ENCODE results near the gene ATXN1.

ATXN1 gene

GRCh38 chr6:16427124-16427523, 334.1 kb downstream of the ATXN1 start (continued):
- TF ChIP-seq ZNF76 (tag by site-specific recombination; IDR thresholded peaks at IDR 0.05; ENCODE audit: borderline replicate concordance, low read depth) = no peak
- TF ChIP-seq ZNF560 (tag by site-specific recombination; IDR thresholded peaks at IDR 0.05; ENCODE audit: borderline replicate concordance) = no peak

DNA sequence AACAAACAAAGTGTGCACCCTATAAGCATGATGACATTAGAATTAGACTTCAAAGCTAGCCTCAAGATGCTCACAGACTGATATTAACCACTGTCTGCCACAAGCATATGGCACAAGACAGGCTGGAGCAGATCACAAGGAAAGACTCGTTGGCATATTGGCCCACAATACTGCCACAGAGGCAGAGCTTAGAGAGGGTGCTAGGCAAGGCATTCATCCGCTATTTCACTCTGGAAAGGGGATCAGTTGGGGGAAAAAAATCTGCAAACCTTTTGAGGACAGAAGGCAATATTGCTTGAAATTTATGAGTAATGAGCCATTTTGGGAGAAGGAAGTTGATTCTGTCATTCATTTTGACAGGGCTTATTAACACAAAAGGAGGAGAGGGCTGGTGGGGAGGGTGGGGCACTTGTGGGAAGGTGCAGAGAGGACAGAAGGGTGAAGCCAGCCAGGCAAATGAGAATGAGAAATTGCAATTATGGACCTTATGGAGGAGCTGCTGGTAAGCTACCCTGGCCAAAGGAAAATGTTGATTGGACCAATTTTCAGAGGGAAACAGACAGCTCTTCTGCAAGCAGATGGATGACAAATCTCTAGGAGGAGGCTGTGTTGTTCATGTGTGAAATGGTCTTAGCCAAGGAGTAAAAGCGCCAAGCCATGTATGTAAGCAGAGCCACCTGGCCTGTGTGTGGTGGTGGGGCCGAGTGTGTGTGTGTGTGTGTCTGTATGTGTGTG, 335.2 kb downstream of the ATXN1 start:
- POLR2A ChIA-PET = no interaction called here
- Histone ChIP-seq H3K4me3 (ENCODE audit: low read depth, low read length) (no peak overlapping the region), H3K27ac (ENCODE audit: extremely low read depth, low read depth, low read length) (no peak overlapping the region), H3K36me3 (ENCODE audit: control insufficient read depth in 2 of 2, insufficient read depth in 1 of 2, low read length in 2 of 2) (no peaks in the 10 kb centered on the region), H3K9me3 (ENCODE audit: control insufficient read depth, insufficient read depth, low read depth, low read length) (no peaks in the 10 kb centered on the region), H3K4me1 (ENCODE audit: control insufficient read depth, insufficient read depth, low read length) (peaks cover 9% of the 10 kb centered on the region)
- TF ChIP-seq ZNF157 (tag by site-specific recombination; IDR thresholded peaks at IDR 0.05) (no peak), ZNF747 (tag by site-specific recombination; IDR thresholded peaks at IDR 0.05) (no peak), ZNF514 (tag by site-specific recombination; IDR thresholded peaks at IDR 0.05) (no peak), ZFHX2 (tag by site-specific recombination; conservative IDR thresholded peaks at IDR 0.05) (no peak)
- CTCF ChIA-PET = interaction anchor here (0.6 kb wide), 2 partner anchors 88 to 286 kb away, joined by 3 read pairs; no protein-coding TSS in a partner anchor

- Histone ChIP-seq H3K4me3 (ENCODE audit: low read depth, low read length) (no peak overlapping the region), H3K9me3 (ENCODE audit: control insufficient read depth, insufficient read depth, low read depth, low read length) (no peaks in the 10 kb centered on the region), H3K4me1 (ENCODE audit: control insufficient read depth, insufficient read depth, low read length) (peaks cover 15% of the 10 kb centered on the region; the same call in 1 of the 2 replicates), H3K36me3 (ENCODE audit: control insufficient read depth in 2 of 2, insufficient read depth in 1 of 2, low read length in 2 of 2) (no peaks in the 10 kb centered on the region), H3K27ac (ENCODE audit: extremely low read depth, low read depth, low read length) (no peak overlapping the region)
- POLR2A ChIA-PET = no interaction called here
- CTCF ChIA-PET = interaction anchor here (0.5 kb wide), 1 partner anchor 288 kb away, joined by 3 read pairs; no protein-coding TSS in a partner anchor
- TF ChIP-seq KLF7 (tag by site-specific recombination; IDR thresholded peaks at IDR 0.05; ENCODE audit: borderline replicate concordance) = no peak
- TF ChIP-seq ZNF48 (tag by site-specific recombination; IDR thresholded peaks at IDR 0.05) = no peak
- TF ChIP-seq SP2 (tag by site-specific recombination; IDR thresholded peaks at IDR 0.05) = no peak
These were observed 339.7 kb downstream of the ATXN1 start for GRCh38 chr6:16421462-16421960.

- Histone ChIP-seq H3K27ac (ENCODE audit: extremely low read depth, low read depth, low read length) (no peak overlapping the region), H3K4me1 (ENCODE audit: control insufficient read depth, insufficient read depth, low read length) (peaks cover 15% of the 10 kb centered on the region; the same call in 1 of the 2 replicates), H3K36me3 (ENCODE audit: control insufficient read depth in 2 of 2, insufficient read depth in 1 of 2, low read length in 2 of 2) (no peaks in the 10 kb centered on the region), H3K9me3 (ENCODE audit: control insufficient read depth, insufficient read depth, low read depth, low read length) (no peaks in the 10 kb centered on the region), H3K4me3 (ENCODE audit: low read depth, low read length) (no peak overlapping the region)
- ChIA-PET CTCF (interaction anchor here (0.5 to 1.1 kb wide), 3 partner anchors 11 to 288 kb away, joined by 3 to 5 read pairs (median 4); no protein-coding TSS in a partner anchor), POLR2A (no interaction called here)
- TF ChIP-seq ZNF558 (tag by site-specific recombination; IDR thresholded peaks at IDR 0.05) (no peak), ZBTB1 (tag by site-specific recombination; IDR thresholded peaks at IDR 0.05) (no peak), ZBTB17 (tag by site-specific recombination; IDR thresholded peaks at IDR 0.05) (peak; percentile 53; the same call in 1 of the 2 replicates), PRDM4 (tag by site-specific recombination; IDR thresholded peaks at IDR 0.05) (peak; percentile 85), ZNF138 (tag by site-specific recombination; IDR thresholded peaks at IDR 0.05; ENCODE audit: borderline replicate concordance) (no peak), GLI4 (tag by site-specific recombination; IDR thresholded peaks at IDR 0.05) (no peak), ZNF426 (tag by site-specific recombination; IDR thresholded peaks at IDR 0.05) (no peak), ZNF274 (IDR thresholded peaks at IDR 0.05; ENCODE audit: low read length) (no peak), ZNF274 (tag by site-specific recombination; IDR thresholded peaks at IDR 0.05; ENCODE audit: borderline replicate concordance) (no peak), ZNF600 (tag by site-specific recombination; IDR thresholded peaks at IDR 0.05) (peak; percentile 60; the same call in 1 of the 2 replicates), ZNF18 (tag by site-specific recombination; IDR thresholded peaks at IDR 0.05) (0 out of 2 replicates have a peak, but pooled peaks have one; percentile 34)
- TF ChIP-seq, protein P1, sequence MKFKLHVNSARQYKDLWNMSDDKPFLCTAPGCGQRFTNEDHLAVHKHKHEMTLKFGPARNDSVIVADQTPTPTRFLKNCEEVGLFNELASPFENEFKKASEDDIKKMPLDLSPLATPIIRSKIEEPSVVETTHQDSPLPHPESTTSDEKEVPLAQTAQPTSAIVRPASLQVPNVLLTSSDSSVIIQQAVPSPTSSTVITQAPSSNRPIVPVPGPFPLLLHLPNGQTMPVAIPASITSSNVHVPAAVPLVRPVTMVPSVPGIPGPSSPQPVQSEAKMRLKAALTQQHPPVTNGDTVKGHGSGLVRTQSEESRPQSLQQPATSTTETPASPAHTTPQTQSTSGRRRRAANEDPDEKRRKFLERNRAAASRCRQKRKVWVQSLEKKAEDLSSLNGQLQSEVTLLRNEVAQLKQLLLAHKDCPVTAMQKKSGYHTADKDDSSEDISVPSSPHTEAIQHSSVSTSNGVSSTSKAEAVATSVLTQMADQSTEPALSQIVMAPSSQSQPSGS (tag by site-specific recombination; IDR thresholded peaks at IDR 0.05; ENCODE audit: low read depth) = peak; percentile 67
- TF ChIP-seq, protein P2, sequence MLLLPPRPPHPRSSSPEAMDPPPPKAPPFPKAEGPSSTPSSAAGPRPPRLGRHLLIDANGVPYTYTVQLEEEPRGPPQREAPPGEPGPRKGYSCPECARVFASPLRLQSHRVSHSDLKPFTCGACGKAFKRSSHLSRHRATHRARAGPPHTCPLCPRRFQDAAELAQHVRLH (tag by site-specific recombination; IDR thresholded peaks at IDR 0.05) = peak; percentile 56; the same call in 1 of the 2 replicates
These were observed 340.4 kb downstream of the ATXN1 start for GRCh38 chr6:16420715-16421461.
